Left kidney (tissue), 2 donors: ENCODE data around the gene AQP1. TPM values are rescaled to one million over a fixed set of nuclear protein-coding genes. Genes with fewer than 3 reads are reported as not detected.

Experiments
- DNase-seq: peaks from one replicate; pipeline ENCODE4 v3.0.0-alpha.2; 2013
- polyA plus RNA-seq: library from polyadenylated mRNA; unstranded; fragments of 120-200 nt; gene quantifications from one replicate; pipeline ENCODE4 v1.2.1, GENCODE V29; 2013; ENCODE audit not compliant: insufficient read length

Gene AQP1
- polyA plus RNA-seq, 1 donor, result 184 TPM

GRCh38 chr7:30934225-30934624, 22.6 kb downstream of the AQP1 start:
- DNase-seq, result no peak

GRCh38 chr7:30934732-30935568, 23.3 kb downstream of the AQP1 start:
- no peak for DNase-seq

GRCh38 chr7:30935569-30935877, 23.9 kb downstream of the AQP1 start:
- no peak for DNase-seq

GRCh38 chr7:30936650-30937245, 25.1 kb downstream of the AQP1 start:
- no peak for DNase-seq

GRCh38 chr7:30937416-30937815, 25.8 kb downstream of the AQP1 start:
- no peak for DNase-seq

- DNase-seq, result peak; percentile 78
Measured at GRCh38 chr7:30938435-30939316, 27.0 kb downstream of the AQP1 start.

- no peak for DNase-seq
Measured at GRCh38 chr7:30941582-30942323, 30.1 kb downstream of the AQP1 start.

GRCh38 chr7:30950197-30950596, 38.5 kb downstream of the AQP1 start:
- no peak for DNase-seq

- no peak for DNase-seq
Measured at GRCh38 chr7:30954914-30955313, 43.3 kb downstream of the AQP1 start.

GRCh38 chr7:30956704-30957103, 45.1 kb downstream of the AQP1 start:
- no peak for DNase-seq

GRCh38 chr7:30963842-30964241, 52.2 kb downstream of the AQP1 start, which contains the start of gene GHRHR:
Gene GHRHR, plus strand, starts transcription at chr7:30963953. Its CDS starts 116 bp downstream, at chr7:30964069.
- no peak for DNase-seq

- no peak for DNase-seq
Measured at GRCh38 chr7:30965372-30965771, 53.7 kb downstream of the AQP1 start.

- DNase-seq, result no peak
Measured at GRCh38 chr7:30965883-30966282, 54.2 kb downstream of the AQP1 start.

- DNase-seq, result no peak
Measured at GRCh38 chr7:30968294-30968693, 56.6 kb downstream of the AQP1 start.

GRCh38 chr7:30968747-30969603, 57.3 kb downstream of the AQP1 start:
- DNase-seq, result no peak

GRCh38 chr7:30969604-30969970, 57.9 kb downstream of the AQP1 start:
- no peak for DNase-seq

- no peak for DNase-seq
Measured at GRCh38 chr7:30970074-30970473, 58.4 kb downstream of the AQP1 start.

GRCh38 chr7:30970594-30971094, 59.0 kb downstream of the AQP1 start:
- DNase-seq, result no peak

GRCh38 chr7:30971440-30971839, 59.8 kb downstream of the AQP1 start:
- DNase-seq, result no peak

GRCh38 chr7:30971840-30972563, 60.3 kb downstream of the AQP1 start:
- DNase-seq, result no peak
